Measurements from ENCODE around the gene C19orf25.
"Not testable (repeated sequence)": the region's sequence is repeated elsewhere in the genome, so short reads cannot be mapped to it uniquely, and the experiment has no call there.

Gene C19orf25

GRCh38 chr19:1481893-1482360 lies 2.9 kb upstream of the C19orf25 start:
- DNase-seq (ENCODE audit: low read depth in 3 of 3, low spot score in 1 of 3) = no peak

- DNase-seq (ENCODE audit: low read depth in 3 of 3, low spot score in 1 of 3) = no peak
Observed at GRCh38 chr19:1481224-1481892, 2.3 kb upstream of the C19orf25 start.

GRCh38 chr19:1477056-1477455 lies 2.0 kb downstream of the C19orf25 start:
- not testable (repeated sequence) for DNase-seq (ENCODE audit: low read depth in 3 of 3, low spot score in 1 of 3)

GRCh38 chr19:1475751-1476437 lies 3.1 kb downstream of the C19orf25 start:
- DNase-seq (ENCODE audit: low read depth in 3 of 3, low spot score in 1 of 3) = no peak

- no peak for DNase-seq (ENCODE audit: low read depth in 3 of 3, low spot score in 1 of 3)
Observed at GRCh38 chr19:1474765-1475351, 4.2 kb downstream of the C19orf25 start.

GRCh38 chr19:1474011-1474764 lies 4.8 kb downstream of the C19orf25 start:
- no peak for DNase-seq (ENCODE audit: low read depth in 3 of 3, low spot score in 1 of 3)

- no peak for DNase-seq (ENCODE audit: low read depth in 3 of 3, low spot score in 1 of 3)
Observed at GRCh38 chr19:1473085-1473851, 5.7 kb downstream of the C19orf25 start.

- no peak for DNase-seq (ENCODE audit: low read depth in 3 of 3, low spot score in 1 of 3)
Observed at GRCh38 chr19:1472231-1473084, 6.6 kb downstream of the C19orf25 start.

GRCh38 chr19:1471515-1472160 lies 7.4 kb downstream of the C19orf25 start:
- DNase-seq (ENCODE audit: low read depth in 3 of 3, low spot score in 1 of 3) = no peak

- DNase-seq (ENCODE audit: low read depth in 3 of 3, low spot score in 1 of 3) = no peak
Observed at GRCh38 chr19:1471010-1471514, 8.0 kb downstream of the C19orf25 start.

- peak; percentile 38 to 59 (median 51) for DNase-seq (ENCODE audit: low read depth in 3 of 3, low spot score in 1 of 3)
Observed at GRCh38 chr19:1470305-1471009, 8.6 kb downstream of the C19orf25 start.

- DNase-seq (ENCODE audit: low read depth in 3 of 3, low spot score in 1 of 3) = no peak
Observed at GRCh38 chr19:1470055-1470304, 9.0 kb downstream of the C19orf25 start.

GRCh38 chr19:1469255-1470054 lies 9.6 kb downstream of the C19orf25 start:
- no peak for DNase-seq (ENCODE audit: low read depth in 3 of 3, low spot score in 1 of 3)

GRCh38 chr19:1468821-1469254 lies 10.2 kb downstream of the C19orf25 start:
- no peak for DNase-seq (ENCODE audit: low read depth in 3 of 3, low spot score in 1 of 3)

GRCh38 chr19:1468274-1468820 lies 10.7 kb downstream of the C19orf25 start:
- DNase-seq (ENCODE audit: low read depth in 3 of 3, low spot score in 1 of 3) = no peak

- no peak for DNase-seq (ENCODE audit: low read depth in 3 of 3, low spot score in 1 of 3)
Observed at GRCh38 chr19:1467490-1468273, 11.3 kb downstream of the C19orf25 start.

GRCh38 chr19:1467215-1467489 lies 11.9 kb downstream of the C19orf25 start:
- DNase-seq (ENCODE audit: low read depth in 3 of 3, low spot score in 1 of 3) = no peak
